ENCODE results near the gene ADARB2.

The ADARB2 gene

DNA sequence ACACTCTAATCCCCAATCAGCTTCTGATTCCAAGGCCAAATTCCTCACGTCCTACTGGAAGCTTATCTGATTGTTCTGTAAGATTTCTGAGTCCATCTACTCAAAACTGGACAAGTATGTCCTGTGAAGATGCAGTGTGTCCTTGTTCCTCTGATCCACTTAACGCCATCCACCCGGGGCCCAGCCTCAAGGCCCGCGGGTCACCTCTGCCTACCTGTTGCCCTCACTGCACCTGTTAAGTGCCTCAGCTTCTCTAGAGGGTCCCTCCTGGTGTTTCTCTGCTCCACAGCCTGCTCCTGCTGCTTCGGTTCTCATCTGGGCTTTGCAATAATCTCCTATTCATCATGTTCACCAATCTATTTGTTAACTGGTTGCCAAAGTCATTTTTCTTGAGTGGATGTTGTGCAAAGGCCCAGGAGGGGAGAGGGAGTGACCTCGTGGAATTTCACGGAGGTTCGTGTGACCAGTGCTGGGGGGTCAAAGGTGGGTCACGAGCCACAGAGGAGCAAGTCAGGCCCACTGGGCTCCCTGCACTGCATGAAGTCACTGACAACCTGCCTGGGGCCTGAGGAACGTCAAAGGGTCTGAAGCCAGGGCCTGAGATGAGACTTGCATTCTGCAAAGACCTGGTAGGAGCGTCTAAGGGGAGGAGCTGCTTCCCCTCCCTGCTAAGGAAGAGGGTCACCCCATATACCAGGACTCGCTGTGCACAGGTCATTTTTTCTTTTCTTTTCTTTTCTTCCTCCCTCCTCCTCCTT is 343.0 kb downstream of the ADARB2 start:
- no peaks in the 10 kb centered on the region for H3K9me2 ChIP-seq (replicated peaks; ENCODE audit: control insufficient read depth, low read length)
- no peaks in the 10 kb centered on the region for H3K79me2 ChIP-seq (ENCODE audit: control insufficient read depth, low read length)
- H3K4me1 ChIP-seq (ENCODE audit: control insufficient read depth, low read length), result peaks cover 18% of the 10 kb centered on the region

DNA sequence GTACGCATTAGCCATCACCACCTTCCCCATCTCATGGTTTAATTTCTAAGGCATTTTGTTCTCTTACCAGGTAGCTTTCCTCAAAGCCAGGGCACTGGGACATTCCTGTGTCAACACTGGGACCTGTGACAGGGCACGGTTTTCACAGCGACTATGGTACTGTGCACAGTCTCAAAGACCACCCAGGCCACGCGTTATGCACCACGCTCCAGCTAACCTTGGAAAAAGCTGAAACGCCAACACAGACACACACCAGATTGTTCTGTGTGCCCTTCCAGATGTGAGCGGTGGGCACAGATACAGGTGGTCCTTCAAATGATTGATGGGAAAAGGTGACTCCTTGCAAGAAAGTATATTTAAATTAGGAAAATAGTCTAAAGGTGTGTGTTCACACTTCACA is 343.8 kb downstream of the ADARB2 start:
- Histone ChIP-seq H3K27me3 (ENCODE audit: control insufficient read depth, low read length) (peaks cover 5% of the 10 kb centered on the region; the same call in 1 of the 2 replicates), H3F3A (ENCODE audit: control insufficient read depth, insufficient read depth) (no peaks in the 10 kb centered on the region; the same call in 1 of the 2 replicates), H3K4me1 (ENCODE audit: control insufficient read depth, low read length) (peaks cover 23% of the 10 kb centered on the region), H3K36me3 (ENCODE audit: control insufficient read depth, low read length) (no peaks in the 10 kb centered on the region), H3K9me2 (replicated peaks; ENCODE audit: control insufficient read depth, low read length) (no peaks in the 10 kb centered on the region), H3K27ac (ENCODE audit: low read depth, low read length) (no peak overlapping the region), H3K79me2 (ENCODE audit: control insufficient read depth, low read length) (no peaks in the 10 kb centered on the region), H3K9me3 (ENCODE audit: control insufficient read depth, insufficient read depth, low read length) (no peaks in the 10 kb centered on the region), H3K4me2 (ENCODE audit: low read length) (no peak overlapping the region), H3K4me3 (ENCODE audit: low read length) (no peak overlapping the region), H4K20me1 (ENCODE audit: control insufficient read depth, insufficient read depth, low read depth, low read length) (no peaks in the 10 kb centered on the region)
- TF ChIP-seq, protein P1, sequence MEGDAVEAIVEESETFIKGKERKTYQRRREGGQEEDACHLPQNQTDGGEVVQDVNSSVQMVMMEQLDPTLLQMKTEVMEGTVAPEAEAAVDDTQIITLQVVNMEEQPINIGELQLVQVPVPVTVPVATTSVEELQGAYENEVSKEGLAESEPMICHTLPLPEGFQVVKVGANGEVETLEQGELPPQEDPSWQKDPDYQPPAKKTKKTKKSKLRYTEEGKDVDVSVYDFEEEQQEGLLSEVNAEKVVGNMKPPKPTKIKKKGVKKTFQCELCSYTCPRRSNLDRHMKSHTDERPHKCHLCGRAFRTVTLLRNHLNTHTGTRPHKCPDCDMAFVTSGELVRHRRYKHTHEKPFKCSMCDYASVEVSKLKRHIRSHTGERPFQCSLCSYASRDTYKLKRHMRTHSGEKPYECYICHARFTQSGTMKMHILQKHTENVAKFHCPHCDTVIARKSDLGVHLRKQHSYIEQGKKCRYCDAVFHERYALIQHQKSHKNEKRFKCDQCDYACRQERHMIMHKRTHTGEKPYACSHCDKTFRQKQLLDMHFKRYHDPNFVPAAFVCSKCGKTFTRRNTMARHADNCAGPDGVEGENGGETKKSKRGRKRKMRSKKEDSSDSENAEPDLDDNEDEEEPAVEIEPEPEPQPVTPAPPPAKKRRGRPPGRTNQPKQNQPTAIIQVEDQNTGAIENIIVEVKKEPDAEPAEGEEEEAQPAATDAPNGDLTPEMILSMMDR (IDR thresholded peaks at IDR 0.05; ENCODE audit: low read depth, low read length, poor library complexity, severe bottlenecking), result no peak
- TF ChIP-seq EZH2phosphoT487 (IDR thresholded peaks at IDR 0.05; ENCODE audit: borderline replicate concordance, low read length), result no peak

More for the DNA sequence above, 343.0 kb downstream of the ADARB2 start:
- H3K4me2 ChIP-seq (ENCODE audit: low read length), result no peak overlapping the region
- no peaks in the 10 kb centered on the region for H4K20me1 ChIP-seq (ENCODE audit: control insufficient read depth, insufficient read depth, low read depth, low read length)
- peaks cover 5% of the 10 kb centered on the region; the same call in 1 of the 2 replicates for H3K27me3 ChIP-seq (ENCODE audit: control insufficient read depth, low read length)
- H3F3A ChIP-seq (ENCODE audit: control insufficient read depth, insufficient read depth), result no peaks in the 10 kb centered on the region; the same call in 1 of the 2 replicates
- TF ChIP-seq EZH2phosphoT487 (IDR thresholded peaks at IDR 0.05; ENCODE audit: borderline replicate concordance, low read length), result no peak
- TF ChIP-seq, protein P1 (IDR thresholded peaks at IDR 0.05; ENCODE audit: low read depth, low read length, poor library complexity, severe bottlenecking), result no peak
- H3K4me3 ChIP-seq (ENCODE audit: low read length), result no peak overlapping the region
- no peaks in the 10 kb centered on the region for H3K36me3 ChIP-seq (ENCODE audit: control insufficient read depth, low read length)
- H3K27ac ChIP-seq (ENCODE audit: low read depth, low read length), result no peak overlapping the region
- H3K9me3 ChIP-seq (ENCODE audit: control insufficient read depth, insufficient read depth, low read length), result no peaks in the 10 kb centered on the region

DNA sequence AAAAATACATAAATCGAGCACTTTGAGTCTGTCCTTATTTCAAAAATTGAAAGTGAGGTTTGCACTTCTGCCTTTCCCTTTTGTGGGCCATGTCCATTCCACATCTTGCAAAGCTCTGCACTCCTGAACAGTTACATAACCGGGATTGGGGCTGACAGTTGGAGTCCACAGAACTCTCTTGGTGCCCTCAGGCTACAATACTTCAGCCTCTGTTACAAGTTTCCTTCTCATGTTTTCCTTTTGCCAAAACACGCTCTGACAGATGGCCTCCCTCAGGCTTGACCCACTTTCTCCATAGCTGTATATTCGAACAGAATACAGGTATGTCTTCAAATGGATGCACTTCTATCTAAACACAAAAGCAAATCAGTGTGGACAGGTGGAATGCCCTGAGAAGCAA is 345.2 kb downstream of the ADARB2 start:
- H3K27ac ChIP-seq (ENCODE audit: low read depth, low read length), result no peak overlapping the region
- H3K4me3 ChIP-seq (ENCODE audit: low read length), result no peak overlapping the region
- no peaks in the 10 kb centered on the region for H3K9me3 ChIP-seq (ENCODE audit: control insufficient read depth, insufficient read depth, low read length)
- peaks cover 5% of the 10 kb centered on the region; the same call in 1 of the 2 replicates for H3K27me3 ChIP-seq (ENCODE audit: control insufficient read depth, low read length)
- no peaks in the 10 kb centered on the region for H3K79me2 ChIP-seq (ENCODE audit: control insufficient read depth, low read length)
- no peaks in the 10 kb centered on the region for H3K9me2 ChIP-seq (replicated peaks; ENCODE audit: control insufficient read depth, low read length)
- TF ChIP-seq, protein P1 (IDR thresholded peaks at IDR 0.05; ENCODE audit: low read depth, low read length, poor library complexity, severe bottlenecking), result no peak
- no peak for TF ChIP-seq EZH2phosphoT487 (IDR thresholded peaks at IDR 0.05; ENCODE audit: borderline replicate concordance, low read length)
- no peaks in the 10 kb centered on the region; the same call in 1 of the 2 replicates for H3F3A ChIP-seq (ENCODE audit: control insufficient read depth, insufficient read depth)
- H4K20me1 ChIP-seq (ENCODE audit: control insufficient read depth, insufficient read depth, low read depth, low read length), result no peaks in the 10 kb centered on the region
- H3K36me3 ChIP-seq (ENCODE audit: control insufficient read depth, low read length), result no peaks in the 10 kb centered on the region
- H3K4me2 ChIP-seq (ENCODE audit: low read length), result no peak overlapping the region
- H3K4me1 ChIP-seq (ENCODE audit: control insufficient read depth, low read length), result peaks cover 25% of the 10 kb centered on the region

Data from DOHH2 (cell line).